ENCODE measurements around the gene ANKRD53.

DNA sequence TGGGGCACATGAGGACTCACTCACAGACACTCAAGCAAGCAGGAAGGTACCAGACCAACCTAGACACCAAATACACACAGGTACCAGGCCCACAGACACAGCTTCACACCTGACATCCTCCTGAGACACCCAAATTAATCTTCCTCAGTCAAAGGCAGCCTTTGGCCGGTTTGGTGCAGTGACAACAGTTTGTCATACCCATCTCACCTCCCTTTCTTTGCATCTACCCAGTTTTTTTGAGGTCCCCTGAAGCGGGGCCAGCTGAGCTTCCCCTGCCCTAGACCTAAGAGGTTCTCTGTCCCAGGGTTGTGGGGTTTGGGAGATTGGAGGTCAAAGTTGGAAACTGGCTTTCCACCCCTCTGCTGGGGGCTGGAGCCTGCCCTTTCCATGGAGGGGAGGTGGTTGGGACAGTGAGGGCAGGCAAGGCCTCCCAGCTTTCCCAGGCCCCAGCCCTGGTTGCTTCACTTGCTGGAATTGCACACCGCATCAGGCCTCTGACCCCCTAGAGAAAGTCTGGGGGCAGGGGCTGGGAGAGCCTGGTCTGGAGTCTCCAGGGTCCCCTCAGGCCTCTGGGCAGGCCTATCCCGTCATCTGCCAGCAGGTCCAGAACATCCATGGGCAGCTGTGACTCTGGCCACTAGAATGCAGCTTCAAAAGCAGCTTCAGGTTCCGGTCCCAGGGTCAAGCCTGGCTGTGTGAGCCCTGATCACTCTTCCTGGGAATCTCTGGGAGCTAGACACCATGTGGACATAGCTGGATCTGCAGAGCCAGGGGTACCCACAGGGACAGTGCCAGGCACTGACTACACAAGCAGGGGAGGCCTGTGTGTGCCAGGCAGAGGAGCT lies 28.7 kb downstream of the ANKRD53 start:
- TF ChIP-seq, protein P1, sequence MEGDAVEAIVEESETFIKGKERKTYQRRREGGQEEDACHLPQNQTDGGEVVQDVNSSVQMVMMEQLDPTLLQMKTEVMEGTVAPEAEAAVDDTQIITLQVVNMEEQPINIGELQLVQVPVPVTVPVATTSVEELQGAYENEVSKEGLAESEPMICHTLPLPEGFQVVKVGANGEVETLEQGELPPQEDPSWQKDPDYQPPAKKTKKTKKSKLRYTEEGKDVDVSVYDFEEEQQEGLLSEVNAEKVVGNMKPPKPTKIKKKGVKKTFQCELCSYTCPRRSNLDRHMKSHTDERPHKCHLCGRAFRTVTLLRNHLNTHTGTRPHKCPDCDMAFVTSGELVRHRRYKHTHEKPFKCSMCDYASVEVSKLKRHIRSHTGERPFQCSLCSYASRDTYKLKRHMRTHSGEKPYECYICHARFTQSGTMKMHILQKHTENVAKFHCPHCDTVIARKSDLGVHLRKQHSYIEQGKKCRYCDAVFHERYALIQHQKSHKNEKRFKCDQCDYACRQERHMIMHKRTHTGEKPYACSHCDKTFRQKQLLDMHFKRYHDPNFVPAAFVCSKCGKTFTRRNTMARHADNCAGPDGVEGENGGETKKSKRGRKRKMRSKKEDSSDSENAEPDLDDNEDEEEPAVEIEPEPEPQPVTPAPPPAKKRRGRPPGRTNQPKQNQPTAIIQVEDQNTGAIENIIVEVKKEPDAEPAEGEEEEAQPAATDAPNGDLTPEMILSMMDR (IDR thresholded peaks at IDR 0.05), result no peak
- no peak for TF ChIP-seq EZH2 (IDR thresholded peaks at IDR 0.05; ENCODE audit: borderline replicate concordance, insufficient read depth, low read depth, low read length, poor library complexity, severe bottlenecking)
